Measurements from ENCODE around the gene CT45A5. TPM values are rescaled to one million over a fixed set of nuclear protein-coding genes. Genes with fewer than 3 reads are reported as not detected.
"Not testable (repeated sequence)": the region's sequence is repeated elsewhere in the genome, so short reads cannot be mapped to it uniquely, and the experiment has no call there.

CT45A5 gene, protein sequence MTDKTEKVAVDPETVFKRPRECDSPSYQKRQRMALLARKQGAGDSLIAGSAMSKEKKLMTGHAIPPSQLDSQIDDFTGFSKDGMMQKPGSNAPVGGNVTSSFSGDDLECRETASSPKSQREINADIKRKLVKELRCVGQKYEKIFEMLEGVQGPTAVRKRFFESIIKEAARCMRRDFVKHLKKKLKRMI
- total RNA-seq (2012; rRNA removed) (not detected in 2 replicates), polyA plus RNA-seq (2012; rRNA removed) (not detected in 2 replicates), Bru-seq, nascent RNA (not detected), BruChase-seq, experiment 1, labeled RNA remaining after a 6-hour chase (not detected), BruChase-seq, experiment 2, labeled RNA remaining after a 2-hour chase (not detected)
- polyA plus RNA-seq (2012; cell fraction: cytosol; rRNA removed): not detected in 2 replicates
- not detected in 2 replicates for polyA plus RNA-seq (2012; cell fraction: nucleus; rRNA removed; ENCODE audit: low replicate concordance)
- long read RNA-seq: 0 reads

- H3K36me3 ChIP-seq (ENCODE audit: control insufficient read depth, insufficient read depth, low read length); H3K56ac ChIP-seq (ENCODE audit: extremely low read depth, insufficient read depth, low read length); dilution Hi-C loops (cut with HindIII; ENCODE audit: low sequenced_read_pairs, unreplicated experiment); H4K91ac ChIP-seq (ENCODE audit: insufficient read depth, low read depth, low read length); H2AK5ac ChIP-seq (ENCODE audit: low read depth, low read length); H3K27me3 ChIP-seq (ENCODE audit: control insufficient read depth, insufficient read depth, low read length); H3K14ac ChIP-seq (replicated peaks; ENCODE audit: low read depth, low read length); H3K4me1 ChIP-seq (ENCODE audit: control insufficient read depth, insufficient read depth, low read length); H3K79me1 ChIP-seq (ENCODE audit: low read depth in 1 of 2, low read length in 2 of 2); H3K4me2 ChIP-seq (ENCODE audit: low read depth, low read length); H3K4ac ChIP-seq (ENCODE audit: low read depth, low read length); in situ Hi-C loops (cut with MboI; ENCODE audit: low sequenced_read_pairs); H2BK120ac ChIP-seq (ENCODE audit: low read depth, low read length); H3K4me3 ChIP-seq (ENCODE audit: insufficient read depth, low read depth, low read length); DNase-seq; H4K20me1 ChIP-seq (ENCODE audit: insufficient read depth, low read length); H3K9ac ChIP-seq (ENCODE audit: low read depth, low read length); H3K9me1 ChIP-seq (ENCODE audit: insufficient read depth, low read length); intact Hi-C loops (cut with micrococcal nuclease); H3K18ac ChIP-seq (ENCODE audit: low read depth, low read length); H2BK15ac ChIP-seq (ENCODE audit: low read depth, low read length); H3K23ac ChIP-seq (ENCODE audit: low read depth, low read length); H4K8ac ChIP-seq (ENCODE audit: low read depth in 2 of 2, low read length in 2 of 2); H2AK9ac ChIP-seq (replicated peaks; ENCODE audit: low read depth, low read length, poor library complexity); BruUV-seq (replicated peaks); ATAC-seq (ENCODE audit: low read depth); H3K9me3 ChIP-seq (ENCODE audit: control insufficient read depth, insufficient read depth, low read length); H2BK5ac ChIP-seq (ENCODE audit: low read depth, low read length, poor library complexity, severe bottlenecking); POLR2A ChIA-PET (ENCODE audit: unreplicated experiment); H3K27ac ChIP-seq (ENCODE audit: insufficient read depth, low read length); H4K5ac ChIP-seq (ENCODE audit: low read depth, low read length); H2AFZ ChIP-seq (replicated peaks; ENCODE audit: low read length, poor library complexity); H2BK20ac ChIP-seq (ENCODE audit: low read depth, low read length); CTCF ChIA-PET: not testable (repeated sequence)
- WGBS, 2 experiments (ENCODE audit: extremely low coverage in 2 of 2, insufficient read length in 1 of 2): no CpG with 5 or more reads among the region's 16 CpGs
These were observed at the start of gene CT45A5 for GRCh38 chrX:135785403-135785802. CT45A5 (minus strand) TSS chrX:135785503; CDS start chrX:135781729, 3,774 bp downstream.

GRCh38 chrX:135819912-135820311, 34.6 kb upstream of the CT45A5 start, which contains the start of gene CT45A2:
CT45A2 (minus strand) TSS chrX:135820012; CDS start chrX:135816265, 3,747 bp downstream.
- H3K4me3 ChIP-seq (ENCODE audit: insufficient read depth, low read depth, low read length); H2BK5ac ChIP-seq (ENCODE audit: low read depth, low read length, poor library complexity, severe bottlenecking); H3K27me3 ChIP-seq (ENCODE audit: control insufficient read depth, insufficient read depth, low read length); H4K5ac ChIP-seq (ENCODE audit: low read depth, low read length); H4K91ac ChIP-seq (ENCODE audit: insufficient read depth, low read depth, low read length); H3K9me3 ChIP-seq (ENCODE audit: control insufficient read depth, insufficient read depth, low read length); H3K4ac ChIP-seq (ENCODE audit: low read depth, low read length); H2AK5ac ChIP-seq (ENCODE audit: low read depth, low read length); H3K56ac ChIP-seq (ENCODE audit: extremely low read depth, insufficient read depth, low read length); ATAC-seq (ENCODE audit: low read depth); H2AFZ ChIP-seq (replicated peaks; ENCODE audit: low read length, poor library complexity); H2BK15ac ChIP-seq (ENCODE audit: low read depth, low read length); CTCF ChIA-PET; H3K4me1 ChIP-seq (ENCODE audit: control insufficient read depth, insufficient read depth, low read length); in situ Hi-C loops (cut with MboI; ENCODE audit: low sequenced_read_pairs); H3K36me3 ChIP-seq (ENCODE audit: control insufficient read depth, insufficient read depth, low read length); dilution Hi-C loops (cut with HindIII; ENCODE audit: low sequenced_read_pairs, unreplicated experiment); DNase-seq; H3K23ac ChIP-seq (ENCODE audit: low read depth, low read length); H4K8ac ChIP-seq (ENCODE audit: low read depth in 2 of 2, low read length in 2 of 2); BruUV-seq (replicated peaks); H3K27ac ChIP-seq (ENCODE audit: insufficient read depth, low read length); H2AK9ac ChIP-seq (replicated peaks; ENCODE audit: low read depth, low read length, poor library complexity); H2BK120ac ChIP-seq (ENCODE audit: low read depth, low read length); H3K4me2 ChIP-seq (ENCODE audit: low read depth, low read length); H3K18ac ChIP-seq (ENCODE audit: low read depth, low read length); H4K20me1 ChIP-seq (ENCODE audit: insufficient read depth, low read length); POLR2A ChIA-PET (ENCODE audit: unreplicated experiment); H3K9me1 ChIP-seq (ENCODE audit: insufficient read depth, low read length); H3K14ac ChIP-seq (replicated peaks; ENCODE audit: low read depth, low read length); H2BK20ac ChIP-seq (ENCODE audit: low read depth, low read length); H3K9ac ChIP-seq (ENCODE audit: low read depth, low read length); intact Hi-C loops (cut with micrococcal nuclease); H3K79me1 ChIP-seq (ENCODE audit: low read depth in 1 of 2, low read length in 2 of 2): not testable (repeated sequence)
- no CpG with 5 or more reads among the region's 17 CpGs for WGBS, 2 experiments (ENCODE audit: extremely low coverage in 2 of 2, insufficient read length in 1 of 2)

All from IMR-90 (cell line).